ENCODE results near the gene ALKBH3.

The ALKBH3 gene

DNA sequence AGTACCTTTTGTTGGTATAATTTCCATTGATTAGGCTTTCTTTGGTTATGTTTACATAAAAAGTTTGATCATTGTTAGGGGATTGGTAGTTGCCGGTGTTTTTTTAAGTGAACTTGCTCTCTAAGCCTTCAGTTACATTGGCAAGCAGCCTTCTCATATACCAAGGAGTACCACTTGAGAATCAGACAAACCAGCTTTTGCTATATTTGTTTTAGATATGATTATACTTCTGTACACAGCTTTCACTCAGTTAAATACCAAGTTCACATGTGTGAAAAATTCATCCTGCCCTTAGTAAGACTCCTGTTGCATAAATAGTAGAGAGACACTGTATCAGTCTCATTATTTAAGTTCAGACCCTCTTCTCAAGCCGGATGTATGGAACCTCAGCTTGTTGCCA is 22.4 kb downstream of the ALKBH3 start:
- TF ChIP-seq ISL1 (CRISPR knock-in tag; IDR thresholded peaks at IDR 0.05), result no peak
- TF ChIP-seq ZFP3 (CRISPR knock-in tag; IDR thresholded peaks at IDR 0.05), result no peak
- TF ChIP-seq, protein P1, sequence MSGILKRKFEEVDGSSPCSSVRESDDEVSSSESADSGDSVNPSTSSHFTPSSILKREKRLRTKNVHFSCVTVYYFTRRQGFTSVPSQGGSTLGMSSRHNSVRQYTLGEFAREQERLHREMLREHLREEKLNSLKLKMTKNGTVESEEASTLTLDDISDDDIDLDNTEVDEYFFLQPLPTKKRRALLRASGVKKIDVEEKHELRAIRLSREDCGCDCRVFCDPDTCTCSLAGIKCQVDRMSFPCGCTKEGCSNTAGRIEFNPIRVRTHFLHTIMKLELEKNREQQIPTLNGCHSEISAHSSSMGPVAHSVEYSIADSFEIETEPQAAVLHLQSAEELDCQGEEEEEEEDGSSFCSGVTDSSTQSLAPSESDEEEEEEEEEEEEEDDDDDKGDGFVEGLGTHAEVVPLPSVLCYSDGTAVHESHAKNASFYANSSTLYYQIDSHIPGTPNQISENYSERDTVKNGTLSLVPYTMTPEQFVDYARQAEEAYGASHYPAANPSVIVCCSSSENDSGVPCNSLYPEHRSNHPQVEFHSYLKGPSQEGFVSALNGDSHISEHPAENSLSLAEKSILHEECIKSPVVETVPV (CRISPR knock-in tag; IDR thresholded peaks at IDR 0.05), result no peak
- TF ChIP-seq, protein P2, sequence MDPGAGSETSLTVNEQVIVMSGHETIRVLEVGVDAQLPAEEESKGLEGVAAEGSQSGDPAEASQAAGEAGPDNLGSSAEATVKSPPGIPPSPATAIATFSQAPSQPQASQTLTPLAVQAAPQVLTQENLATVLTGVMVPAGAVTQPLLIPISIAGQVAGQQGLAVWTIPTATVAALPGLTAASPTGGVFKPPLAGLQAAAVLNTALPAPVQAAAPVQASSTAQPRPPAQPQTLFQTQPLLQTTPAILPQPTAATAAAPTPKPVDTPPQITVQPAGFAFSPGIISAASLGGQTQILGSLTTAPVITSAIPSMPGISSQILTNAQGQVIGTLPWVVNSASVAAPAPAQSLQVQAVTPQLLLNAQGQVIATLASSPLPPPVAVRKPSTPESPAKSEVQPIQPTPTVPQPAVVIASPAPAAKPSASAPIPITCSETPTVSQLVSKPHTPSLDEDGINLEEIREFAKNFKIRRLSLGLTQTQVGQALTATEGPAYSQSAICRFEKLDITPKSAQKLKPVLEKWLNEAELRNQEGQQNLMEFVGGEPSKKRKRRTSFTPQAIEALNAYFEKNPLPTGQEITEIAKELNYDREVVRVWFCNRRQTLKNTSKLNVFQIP (CRISPR knock-in tag; IDR thresholded peaks at IDR 0.05; ENCODE audit: borderline replicate concordance, low read depth), result no peak
- TF ChIP-seq CSDC2 (CRISPR knock-in tag; IDR thresholded peaks at IDR 0.05), result no peak
- ATAC-seq, result no peak

- no peak for TF ChIP-seq ZC3H10 (CRISPR knock-in tag; IDR thresholded peaks at IDR 0.05)
- TF ChIP-seq ZFP3 (CRISPR knock-in tag; IDR thresholded peaks at IDR 0.05), result peak; percentile 54; the same call in 1 of the 2 replicates
- 0 out of 2 replicates have a peak, but pooled peaks have one; percentile 62 for TF ChIP-seq BACH2 (CRISPR knock-in tag; IDR thresholded peaks at IDR 0.05; ENCODE audit: borderline replicate concordance)
- peak; percentile 76; the same call in 1 of the 2 replicates for TF ChIP-seq PPARA (CRISPR knock-in tag; IDR thresholded peaks at IDR 0.05; ENCODE audit: borderline replicate concordance)
- TF ChIP-seq TCF4 (CRISPR knock-in tag; IDR thresholded peaks at IDR 0.05; ENCODE audit: borderline replicate concordance), result peak; percentile 80; the same call in 1 of the 2 replicates
- peak; percentile 37; the same call in 1 of the 2 replicates for TF ChIP-seq ZNF70 (CRISPR knock-in tag; IDR thresholded peaks at IDR 0.05)
- no peak for TF ChIP-seq TOX (CRISPR knock-in tag; IDR thresholded peaks at IDR 0.05; ENCODE audit: borderline replicate concordance)
- TF ChIP-seq, protein P2 (CRISPR knock-in tag; IDR thresholded peaks at IDR 0.05; ENCODE audit: borderline replicate concordance, low read depth), result no peak
- TF ChIP-seq, protein P1 (CRISPR knock-in tag; IDR thresholded peaks at IDR 0.05), result peak; percentile 85
- no peak for TF ChIP-seq RARB (CRISPR knock-in tag; IDR thresholded peaks at IDR 0.05)
- no peak for TF ChIP-seq PATZ1 (CRISPR knock-in tag; IDR thresholded peaks at IDR 0.05; ENCODE audit: borderline replicate concordance)
- no peak for TF ChIP-seq ARNTL (CRISPR knock-in tag; IDR thresholded peaks at IDR 0.05; ENCODE audit: borderline replicate concordance, low read depth)
- no peak for TF ChIP-seq ESRRG (CRISPR knock-in tag; IDR thresholded peaks at IDR 0.05)
- TF ChIP-seq SNAI2 (CRISPR knock-in tag; IDR thresholded peaks at IDR 0.05), result peak; percentile 84
- TF ChIP-seq CREB5 (CRISPR knock-in tag; IDR thresholded peaks at IDR 0.05; ENCODE audit: low read depth), result no peak; the same call in 1 of the 2 replicates
- peak; percentile 87 for TF ChIP-seq TSHZ2 (CRISPR knock-in tag; IDR thresholded peaks at IDR 0.05)
- peak; percentile 61 for TF ChIP-seq ISL1 (CRISPR knock-in tag; IDR thresholded peaks at IDR 0.05)
- peak; percentile 33; the same call in 1 of the 2 replicates for TF ChIP-seq GLIS3 (CRISPR knock-in tag; IDR thresholded peaks at IDR 0.05)
- no peak for ATAC-seq
Measured at GRCh38 chr11:43903969-43904368, 23.3 kb downstream of the ALKBH3 start.

Data from SK-N-SH treated with all-trans-retinoic acid at 6 μM for 48 hours (cell line).